AG04449 (cell line): Measurements from ENCODE around the gene GLIPR1.
A peak's percentile ranks its signal among the peaks of the same experiment; 100 is the strongest.

ENCODE experiments used
- CTCF ChIA-PET: fragments of 350-600 bp; formaldehyde crosslinking; extraction: SDS; loops from one replicate; lab custom pipeline; 2021; ENCODE audit warnings: antibody characterized with exemption; lab: Yijun Ruan, JAX
- POLR2A ChIA-PET: fragments of 400-600, 350-600 bp; formaldehyde crosslinking; extraction: SDS; loops from one replicate; lab custom pipeline; 2020; ENCODE audit warnings: antibody characterized with exemption, inconsistent platforms; lab: Yijun Ruan, JAX
- DNase-seq: peaks from one replicate; pipeline ENCODE4 v3.0.0-alpha.2; 2010; ENCODE audit warnings: low read depth, low spot score
- H3K4me3 ChIP-seq: 2 replicates; pipeline ENCODE4 v1.5.1; 2011; ENCODE audit warnings: low read depth, mild to moderate bottlenecking, control low read depth, low read length
- TF ChIP-seq, protein P1 (sequence below): IDR thresholded peaks from one replicate; pipeline ENCODE4 v1.5.1; 2011; ENCODE audit warnings: mild to moderate bottlenecking, moderate library complexity, low read length, control low read depth, inconsistent platforms; ENCODE audit not compliant: insufficient read depth; ENCODE audit errors: missing control alignments

Gene GLIPR1

DNA sequence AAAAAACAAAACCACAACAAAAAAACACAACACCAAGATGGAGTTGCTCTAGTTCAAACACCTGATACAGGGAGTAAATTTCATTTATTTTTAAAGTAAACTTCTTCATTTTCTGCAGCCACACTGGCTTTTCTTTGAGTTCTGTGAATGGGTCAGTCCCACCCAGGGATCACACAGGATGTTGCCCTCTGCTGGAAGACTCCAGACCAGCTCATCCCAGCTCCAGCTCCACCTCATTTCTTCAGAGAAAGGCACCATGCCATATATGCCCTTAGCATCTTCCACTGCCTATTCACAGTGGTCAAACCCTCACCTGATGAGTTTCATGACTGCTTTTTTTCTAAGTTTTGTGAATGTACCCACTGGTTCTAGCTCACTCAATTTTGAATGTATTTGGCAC is 8.0 kb downstream of the GLIPR1 start:
- TF ChIP-seq, protein P1, sequence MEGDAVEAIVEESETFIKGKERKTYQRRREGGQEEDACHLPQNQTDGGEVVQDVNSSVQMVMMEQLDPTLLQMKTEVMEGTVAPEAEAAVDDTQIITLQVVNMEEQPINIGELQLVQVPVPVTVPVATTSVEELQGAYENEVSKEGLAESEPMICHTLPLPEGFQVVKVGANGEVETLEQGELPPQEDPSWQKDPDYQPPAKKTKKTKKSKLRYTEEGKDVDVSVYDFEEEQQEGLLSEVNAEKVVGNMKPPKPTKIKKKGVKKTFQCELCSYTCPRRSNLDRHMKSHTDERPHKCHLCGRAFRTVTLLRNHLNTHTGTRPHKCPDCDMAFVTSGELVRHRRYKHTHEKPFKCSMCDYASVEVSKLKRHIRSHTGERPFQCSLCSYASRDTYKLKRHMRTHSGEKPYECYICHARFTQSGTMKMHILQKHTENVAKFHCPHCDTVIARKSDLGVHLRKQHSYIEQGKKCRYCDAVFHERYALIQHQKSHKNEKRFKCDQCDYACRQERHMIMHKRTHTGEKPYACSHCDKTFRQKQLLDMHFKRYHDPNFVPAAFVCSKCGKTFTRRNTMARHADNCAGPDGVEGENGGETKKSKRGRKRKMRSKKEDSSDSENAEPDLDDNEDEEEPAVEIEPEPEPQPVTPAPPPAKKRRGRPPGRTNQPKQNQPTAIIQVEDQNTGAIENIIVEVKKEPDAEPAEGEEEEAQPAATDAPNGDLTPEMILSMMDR = peak; percentile 59
- ChIA-PET POLR2A (no interaction called here), CTCF (interaction anchor here (1.0 to 14.9 kb wide), 6 partner anchors 9 to 156 kb away, joined by 4 to 145 read pairs (median 44); partner anchors contain the start of genes CAPS2, GLIPR1, GLIPR1L1 and GLIPR1L2)
- DNase-seq = no peak
- no peak overlapping the region for H3K4me3 ChIP-seq

DNA sequence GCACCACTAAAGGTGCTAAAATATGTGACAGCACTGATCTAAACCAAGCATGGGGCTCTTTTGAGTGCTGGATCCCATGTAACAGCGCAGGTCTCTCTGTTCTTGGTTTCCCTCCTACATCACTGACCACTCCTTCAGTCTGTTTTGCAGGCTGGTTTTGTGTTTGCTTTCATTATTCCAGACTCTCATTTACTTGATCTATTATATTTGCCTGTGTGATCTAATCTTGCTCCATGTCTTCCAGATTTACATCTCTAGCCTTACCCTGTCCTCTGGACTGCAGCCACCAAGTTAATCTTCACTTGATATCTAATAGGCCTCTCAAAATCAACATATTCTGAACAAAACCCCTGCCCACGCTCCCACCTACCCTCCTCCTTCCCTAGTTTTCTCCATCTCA is 8.6 kb downstream of the GLIPR1 start:
- DNase-seq = no peak
- H3K4me3 ChIP-seq = no peak overlapping the region
- TF ChIP-seq, protein P1 = no peak
- ChIA-PET CTCF (interaction anchor here (1.0 to 14.9 kb wide), 6 partner anchors 9 to 156 kb away, joined by 4 to 145 read pairs (median 44); partner anchors contain the start of genes CAPS2, GLIPR1, GLIPR1L1 and GLIPR1L2), POLR2A (no interaction called here)

DNA sequence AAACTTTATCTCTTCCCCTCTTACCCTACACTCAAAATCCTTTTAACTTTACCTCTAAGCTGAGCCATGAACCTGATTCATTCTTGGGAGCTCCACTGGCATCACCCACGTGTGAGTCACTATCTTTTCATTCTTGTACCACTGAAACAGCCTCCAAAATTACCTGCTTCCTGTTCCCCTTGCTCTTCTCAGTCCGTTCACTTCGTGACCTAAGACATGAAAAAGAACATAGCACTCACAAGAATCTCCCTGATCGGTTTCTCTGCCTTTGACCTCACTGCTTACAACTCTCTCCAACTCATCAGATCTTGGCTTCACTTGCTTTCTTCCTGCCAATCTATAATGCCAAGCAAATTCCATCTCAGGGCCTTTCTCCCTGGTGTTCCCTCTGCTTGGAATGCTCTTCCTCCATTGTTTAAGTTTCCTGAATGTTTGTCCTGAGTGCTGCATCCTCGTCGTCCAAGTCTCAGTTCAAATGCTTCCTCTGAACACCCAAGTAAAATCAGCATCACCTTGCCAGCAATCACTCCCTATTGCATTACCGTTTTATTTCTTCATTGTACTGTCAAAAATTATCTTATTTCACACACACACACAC is 9.2 kb downstream of the GLIPR1 start:
- DNase-seq = no peak
- CTCF ChIA-PET = interaction anchor here (1.0 to 14.9 kb wide), 5 partner anchors 8 to 157 kb away, joined by 4 to 145 read pairs (median 81); partner anchors contain the start of genes CAPS2, GLIPR1, GLIPR1L1 and GLIPR1L2
- no peak overlapping the region for H3K4me3 ChIP-seq
- POLR2A ChIA-PET = no interaction called here
- TF ChIP-seq, protein P1 = no peak

DNA sequence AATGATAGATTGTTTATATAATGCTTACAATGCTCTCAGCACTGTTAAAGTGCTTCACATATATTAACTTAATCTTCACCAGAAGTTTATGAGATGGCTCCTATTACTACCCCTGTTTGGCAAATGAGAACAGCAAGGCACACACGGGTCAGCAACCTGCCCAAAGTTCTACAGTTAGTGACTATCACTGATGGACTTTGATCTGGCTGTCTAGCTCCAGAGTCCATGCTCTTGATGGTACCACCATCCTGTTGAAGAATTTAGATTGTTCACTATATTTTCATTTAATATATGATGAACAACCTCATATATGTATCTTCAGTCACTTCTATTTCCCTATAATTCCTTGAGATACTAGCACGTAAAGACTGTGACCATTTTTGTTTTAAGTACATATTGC is 10.6 kb downstream of the GLIPR1 start:
- ChIA-PET CTCF (interaction anchor here (1.2 to 2.9 kb wide), 2 partner anchors 13 to 100 kb away, joined by 3 to 13 read pairs; no protein-coding TSS in a partner anchor), POLR2A (no interaction called here)
- no peak overlapping the region for H3K4me3 ChIP-seq

DNA sequence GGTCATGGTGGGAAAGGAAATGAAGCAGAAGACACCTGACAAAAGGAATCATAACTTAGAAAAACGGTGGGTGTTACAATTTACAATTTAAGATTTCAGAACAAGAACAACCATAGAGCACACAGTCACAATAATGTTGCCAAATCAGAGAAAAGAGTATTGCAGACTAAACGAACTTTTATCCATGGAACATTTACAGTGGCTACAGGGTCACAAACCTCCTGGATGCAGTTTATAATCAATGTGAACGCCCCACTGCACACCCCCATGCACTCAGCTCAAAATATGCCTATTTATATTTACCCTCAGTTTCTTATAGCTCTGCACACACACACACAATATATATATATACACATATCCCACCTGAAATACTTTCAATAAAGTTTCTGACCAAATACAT is 22.9 kb downstream of the GLIPR1 start:
- DNase-seq = no peak
- H3K4me3 ChIP-seq = no peak overlapping the region
- CTCF ChIA-PET = interaction anchor here (1.1 to 3.6 kb wide), 7 partner anchors 11 to 814 kb away, joined by 3 to 40 read pairs (median 11); partner anchors contain the start of gene GLIPR1L1
- TF ChIP-seq, protein P1 = no peak
- POLR2A ChIA-PET = interaction anchor here (0.7 kb wide), 1 partner anchor 10 kb away, joined by 5 read pairs; no protein-coding TSS in a partner anchor

More for the DNA sequence above, 10.6 kb downstream of the GLIPR1 start:
- TF ChIP-seq, protein P1 = no peak
- DNase-seq = no peak

DNA sequence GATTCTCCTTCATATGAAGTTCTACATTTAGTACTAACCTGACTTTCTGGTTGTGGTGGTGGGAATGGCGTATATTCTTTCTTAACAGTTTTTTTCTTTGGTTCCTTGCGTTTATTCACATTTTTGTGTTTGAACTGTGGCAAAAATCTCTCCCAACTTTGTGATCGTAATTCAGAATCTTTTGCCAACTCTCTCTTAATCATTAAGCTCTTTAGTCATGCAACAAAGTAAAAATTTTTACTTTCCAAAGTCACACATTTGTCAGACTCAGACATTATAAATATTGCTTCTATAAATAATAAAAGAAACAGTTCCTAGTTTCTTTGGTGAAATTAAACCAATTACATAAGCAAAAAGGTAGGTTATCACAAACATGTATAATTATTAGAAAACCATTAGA is 23.3 kb downstream of the GLIPR1 start:
- no peak for DNase-seq
- CTCF ChIA-PET = interaction anchor here (1.1 to 2.4 kb wide), 7 partner anchors 11 to 815 kb away, joined by 3 to 40 read pairs (median 11); partner anchors contain the start of gene GLIPR1L1
- POLR2A ChIA-PET = interaction anchor here (0.7 kb wide), 1 partner anchor 10 kb away, joined by 5 read pairs; no protein-coding TSS in a partner anchor
- no peak overlapping the region for H3K4me3 ChIP-seq
- TF ChIP-seq, protein P1 = no peak
